ENCODE measurements around the gene ADAMTS12. TPM values are rescaled to one million over a fixed set of nuclear protein-coding genes. Genes with fewer than 3 reads are reported as not detected.

ADAMTS12 gene
- total RNA-seq, 1 donor, result not detected

- DNase-seq (ENCODE audit: low read depth in 2 of 3, low spot score in 2 of 3), result no peak
Measured at GRCh38 chr5:33905381-33905780, 13.6 kb upstream of the ADAMTS12 start.

GRCh38 chr5:33903118-33903517 lies 11.3 kb upstream of the ADAMTS12 start:
- DNase-seq (ENCODE audit: low read depth in 2 of 3, low spot score in 2 of 3), result no peak

DNA sequence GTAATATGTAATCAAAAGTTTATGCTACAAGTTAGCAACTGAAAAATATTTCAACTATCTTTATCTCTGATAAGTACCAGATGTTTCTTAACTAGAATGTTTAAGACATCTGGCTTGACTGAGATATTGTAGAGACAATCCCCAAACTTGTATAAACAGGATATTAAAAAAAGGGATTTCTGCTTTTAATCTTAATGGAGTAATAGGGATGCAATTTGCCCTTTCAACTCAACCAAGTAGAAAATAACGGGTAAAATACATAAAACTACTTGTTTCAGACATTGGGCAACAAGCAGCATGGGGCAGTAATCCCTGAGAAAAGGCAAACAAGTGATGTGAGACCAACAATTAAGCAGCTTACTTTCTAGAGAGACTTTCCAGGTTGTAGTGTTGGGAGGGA lies 9.4 kb upstream of the ADAMTS12 start:
- no peak for DNase-seq (ENCODE audit: low read depth in 2 of 3, low spot score in 2 of 3)

DNA sequence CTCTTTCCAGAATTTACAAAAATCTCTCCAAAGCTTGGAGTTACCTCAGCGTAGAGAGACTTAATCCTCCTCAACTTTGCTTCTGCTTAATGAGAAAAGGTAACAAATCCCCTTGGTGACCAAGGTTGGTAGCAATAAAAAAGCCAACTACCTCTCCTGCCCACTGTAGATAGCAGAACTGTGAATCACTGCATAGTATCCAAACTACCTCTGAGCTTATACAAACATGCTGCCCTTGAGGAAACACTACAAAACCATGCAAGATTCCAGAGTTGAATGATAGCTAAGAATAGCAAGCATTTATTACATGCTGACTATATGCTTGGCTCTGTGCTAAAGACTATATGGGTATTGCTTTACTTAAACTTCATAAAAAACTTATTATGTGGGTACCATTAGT lies 2.8 kb upstream of the ADAMTS12 start:
- no peak for DNase-seq (ENCODE audit: low read depth in 2 of 3, low spot score in 2 of 3)

DNA sequence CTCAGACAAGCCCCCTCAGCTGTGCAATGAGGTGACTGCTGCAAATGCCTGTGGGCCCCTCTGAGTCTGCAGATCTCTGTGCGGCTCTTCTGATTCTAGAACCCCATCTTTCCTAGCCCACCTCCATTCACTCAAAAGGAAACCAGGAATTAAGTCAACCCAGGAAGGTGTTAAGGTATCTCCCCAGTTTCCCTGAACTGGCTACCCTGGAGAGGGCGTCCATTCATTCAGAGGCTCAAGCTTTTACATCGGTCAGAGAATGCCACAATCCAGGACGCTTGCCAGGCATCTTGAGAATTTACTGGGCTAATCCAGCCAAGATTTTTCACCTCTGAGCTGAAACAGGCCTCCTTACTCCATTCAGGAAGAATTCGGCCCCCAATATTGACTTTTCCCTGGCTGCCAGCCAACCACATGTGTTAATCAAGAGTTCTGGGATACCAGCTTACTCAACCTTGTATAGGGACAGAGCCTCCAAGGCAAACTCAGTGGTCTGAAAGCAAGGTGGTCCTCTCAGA lies 889 bp upstream of the ADAMTS12 start:
- DNase-seq (ENCODE audit: low read depth in 2 of 3, low spot score in 2 of 3), result no peak

GRCh38 chr5:33891446-33891787 lies 373 bp downstream of the ADAMTS12 start:
- no peak for DNase-seq (ENCODE audit: low read depth in 2 of 3, low spot score in 2 of 3)

- no peak for DNase-seq (ENCODE audit: low read depth in 2 of 3, low spot score in 2 of 3)
Measured at GRCh38 chr5:33890131-33891032, 1.4 kb downstream of the ADAMTS12 start.

GRCh38 chr5:33888587-33888986 lies 3.2 kb downstream of the ADAMTS12 start:
- DNase-seq (ENCODE audit: low read depth in 2 of 3, low spot score in 2 of 3), result no peak

- no peak for DNase-seq (ENCODE audit: low read depth in 2 of 3, low spot score in 2 of 3)
Measured at GRCh38 chr5:33887268-33887667, 4.5 kb downstream of the ADAMTS12 start.

DNA sequence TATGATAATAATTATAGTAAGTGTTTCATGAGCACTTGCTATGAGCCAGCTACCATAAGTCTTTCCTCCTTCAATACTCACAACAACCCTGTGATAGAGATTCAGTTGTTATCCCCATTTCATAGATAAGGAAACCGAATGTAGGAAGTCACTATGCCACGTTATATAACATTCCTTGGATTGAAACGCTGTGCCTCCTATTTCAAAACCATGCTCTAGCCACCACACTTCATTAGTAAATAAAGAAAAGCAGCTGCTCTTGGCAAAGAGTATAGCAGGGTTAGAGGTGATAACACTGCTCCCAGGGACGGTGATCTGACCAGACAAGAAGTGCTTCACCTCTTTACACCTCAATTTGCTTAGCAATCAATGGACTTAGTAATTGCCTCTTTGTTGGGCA lies 5.5 kb downstream of the ADAMTS12 start:
- DNase-seq (ENCODE audit: low read depth in 2 of 3, low spot score in 2 of 3), result no peak

DNA sequence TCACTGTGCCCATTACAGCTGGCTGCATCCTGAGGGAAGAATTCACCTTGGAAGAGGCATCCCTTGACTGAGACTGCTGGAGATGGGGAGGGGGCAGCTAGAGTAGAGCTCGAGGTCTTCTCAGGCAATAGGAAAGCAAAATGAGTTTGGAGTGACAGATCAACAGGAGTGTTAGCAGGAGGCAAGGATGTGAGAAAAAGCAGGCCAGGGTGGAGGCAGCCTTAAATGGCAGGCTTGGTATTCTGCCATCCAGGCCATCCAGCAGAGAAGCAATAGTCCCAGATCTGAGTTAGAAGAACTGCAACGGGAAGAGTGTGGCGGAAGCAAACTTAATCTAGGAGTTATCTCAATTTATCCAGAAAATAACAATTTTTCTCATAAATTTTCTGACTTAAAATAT lies 6.1 kb downstream of the ADAMTS12 start:
- DNase-seq (ENCODE audit: low read depth in 2 of 3, low spot score in 2 of 3), result no peak

DNA sequence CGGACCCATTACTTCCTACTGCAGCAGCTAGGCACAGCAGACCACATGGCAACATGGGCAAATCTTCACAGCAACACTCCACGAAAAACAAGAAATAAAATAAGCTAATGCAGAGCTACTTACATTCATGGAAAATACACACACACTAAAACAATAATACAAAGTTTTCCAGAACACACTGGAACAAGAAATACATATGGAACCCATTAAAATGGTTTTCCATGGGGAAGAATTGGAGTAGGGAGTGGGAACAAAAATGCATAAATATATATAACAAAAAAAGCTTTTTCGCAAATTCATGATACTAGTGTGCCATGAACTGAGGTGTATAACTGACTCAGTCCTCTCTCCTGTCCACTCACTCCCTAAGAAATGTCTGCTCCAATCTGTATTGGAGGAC lies 8.3 kb downstream of the ADAMTS12 start:
- DNase-seq (ENCODE audit: low read depth in 2 of 3, low spot score in 2 of 3), result no peak

- DNase-seq (ENCODE audit: low read depth in 2 of 3, low spot score in 2 of 3), result no peak
Measured at GRCh38 chr5:33880319-33880718, 11.5 kb downstream of the ADAMTS12 start.

GRCh38 chr5:33877449-33877848 lies 14.3 kb downstream of the ADAMTS12 start:
- DNase-seq (ENCODE audit: low read depth in 2 of 3, low spot score in 2 of 3), result no peak

DNA sequence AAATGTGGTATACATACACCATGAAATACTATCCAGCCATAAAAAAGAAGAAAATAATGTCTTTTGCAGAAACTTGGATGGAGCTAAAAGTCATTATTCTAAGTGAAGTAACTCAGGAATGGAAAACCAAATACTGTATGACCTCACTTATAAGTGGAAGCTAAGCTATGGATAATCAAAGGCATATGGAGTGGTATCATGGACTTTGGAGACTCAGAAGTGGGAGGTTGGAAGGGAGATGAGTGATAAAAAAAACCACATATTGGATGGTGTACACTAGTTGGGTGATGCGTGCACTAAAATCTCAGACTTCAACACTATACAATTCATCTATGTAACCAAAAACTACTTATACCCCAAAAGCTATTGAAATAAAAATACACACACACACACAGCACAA lies 24.5 kb downstream of the ADAMTS12 start:
- DNase-seq (ENCODE audit: low read depth in 2 of 3, low spot score in 2 of 3), result no peak

DNA sequence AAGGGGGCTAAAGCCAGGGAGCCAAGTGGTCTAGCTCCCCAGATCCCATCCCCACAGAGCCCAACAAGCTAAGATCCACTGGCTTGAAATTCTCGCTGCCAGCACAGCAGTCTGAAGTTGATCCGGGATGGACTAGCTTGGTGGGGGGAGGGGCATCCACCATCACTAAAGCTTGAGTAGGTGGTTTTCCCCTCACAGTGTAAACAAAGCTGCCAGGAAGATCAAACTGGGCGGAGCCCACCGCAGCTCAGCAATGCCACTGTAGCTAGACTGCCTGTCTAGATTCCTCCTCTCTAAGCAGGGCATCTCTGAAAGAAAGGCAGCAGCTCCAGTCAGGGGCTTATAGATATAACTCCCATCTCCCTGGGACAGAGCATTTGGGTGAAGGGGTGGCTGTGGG lies 32.6 kb downstream of the ADAMTS12 start:
- DNase-seq (ENCODE audit: low read depth in 2 of 3, low spot score in 2 of 3), result peak in 1 of 3 donors; percentile 5

DNA sequence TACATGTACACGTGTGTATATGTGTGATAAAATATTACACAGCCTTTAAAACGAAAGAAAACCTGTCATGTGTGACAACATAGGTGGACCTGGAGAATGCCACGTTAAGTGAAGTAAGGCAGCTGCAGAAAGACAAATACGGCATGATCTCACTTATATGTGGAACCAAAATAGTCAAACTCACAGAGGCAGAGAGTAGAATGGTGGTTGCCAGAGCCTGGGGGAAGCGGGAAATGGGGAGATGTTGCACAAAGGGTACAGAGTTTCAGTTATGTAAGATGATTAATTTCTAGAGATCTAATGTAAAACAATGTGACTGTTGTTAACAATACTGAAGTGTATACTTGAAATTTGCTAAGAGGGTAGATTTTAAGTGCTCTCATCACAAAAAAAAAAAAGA lies 34.8 kb downstream of the ADAMTS12 start:
- DNase-seq (ENCODE audit: low read depth in 2 of 3, low spot score in 2 of 3), result no peak

DNA sequence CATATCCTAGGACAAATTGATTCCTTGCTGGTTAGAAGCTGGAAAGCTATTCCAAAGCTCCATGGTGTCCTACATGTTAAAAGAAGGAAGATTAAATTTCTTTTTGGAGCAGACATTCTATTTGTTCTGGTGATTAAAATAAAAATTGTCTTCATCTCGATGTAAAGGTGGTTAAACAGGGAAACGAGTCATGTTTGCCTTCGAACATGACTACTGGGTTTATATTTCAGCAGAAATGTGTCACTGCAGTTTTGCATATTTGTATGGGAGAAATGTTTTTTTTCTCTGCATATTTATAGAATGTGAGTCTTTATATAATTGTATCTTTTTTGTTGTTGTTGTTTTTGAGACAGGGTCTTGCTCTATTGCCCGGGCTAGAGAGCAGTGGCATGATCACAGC lies 36.4 kb downstream of the ADAMTS12 start:
- no peak for DNase-seq (ENCODE audit: low read depth in 2 of 3, low spot score in 2 of 3)

GRCh38 chr5:33854733-33855151 lies 37.0 kb downstream of the ADAMTS12 start:
- DNase-seq (ENCODE audit: low read depth in 2 of 3, low spot score in 2 of 3), result no peak

DNA sequence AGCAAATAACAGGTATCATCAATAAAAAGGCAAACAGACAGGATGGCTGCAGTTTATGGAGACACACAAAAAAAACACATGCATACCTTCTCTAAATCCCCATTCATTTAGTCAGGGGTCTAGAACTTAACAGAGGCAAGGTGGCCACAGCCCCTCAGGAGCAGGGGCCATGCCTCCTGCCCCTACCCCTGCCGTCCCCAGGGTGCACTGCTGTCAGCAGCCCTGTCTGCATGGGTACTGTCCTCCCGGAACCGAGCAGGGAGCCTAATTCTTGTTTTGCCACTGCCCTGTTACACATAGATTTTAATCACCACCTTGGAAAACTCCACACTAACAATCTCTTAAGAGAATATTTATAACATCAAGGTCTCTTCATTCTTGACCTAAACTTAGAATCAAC lies 39.0 kb downstream of the ADAMTS12 start:
- DNase-seq (ENCODE audit: low read depth in 2 of 3, low spot score in 2 of 3), result no peak

DNA sequence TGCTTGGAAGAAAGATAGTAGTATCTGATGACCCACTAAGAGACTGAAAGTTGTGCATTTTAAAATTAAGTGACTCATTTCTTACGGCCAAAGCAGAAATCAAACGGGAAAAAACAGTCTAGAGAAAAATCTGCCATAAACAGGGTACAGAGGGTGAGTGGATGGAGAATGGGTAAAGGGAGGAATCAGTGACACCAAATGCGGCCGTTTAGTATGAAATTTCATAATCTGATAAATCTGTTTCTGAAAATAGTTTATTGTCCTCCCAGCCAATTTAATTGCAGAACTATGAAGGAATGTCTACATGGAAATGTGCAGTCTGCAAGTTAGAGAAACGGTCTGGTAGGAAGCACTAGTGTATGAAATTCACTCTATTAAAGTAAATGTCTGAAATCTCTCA lies 39.5 kb downstream of the ADAMTS12 start:
- DNase-seq (ENCODE audit: low read depth in 2 of 3, low spot score in 2 of 3), result no peak

GRCh38 chr5:33850100-33850594 lies 41.6 kb downstream of the ADAMTS12 start:
- peak in 2 of 3 donors; percentile 59 to 73 for DNase-seq (ENCODE audit: low read depth in 2 of 3, low spot score in 2 of 3)

Data from hematopoietic multipotent progenitor cell (in vitro differentiated cells).